Astrocyte of the cerebellum (primary cell): ENCODE data around the gene NECTIN3.

Experiments used
- DNase-seq: peaks from one replicate; pipeline ENCODE4 v3.0.0-alpha.2; 2011; ENCODE audit warnings: low read depth
- H3K4me3 ChIP-seq: 2 replicates; pipeline ENCODE4 v1.5.1; 2011; ENCODE audit warnings: mild to moderate bottlenecking, low read depth, low read length, moderate library complexity
- CTCF ChIP-seq: IDR thresholded peaks from 2 replicates; pipeline ENCODE4 v1.5.1; 2012; ENCODE audit warnings: low read length, low read depth, moderate library complexity, mild to moderate bottlenecking; ENCODE audit errors: missing control alignments
- in situ Hi-C: cut with HindIII; loops from 2 replicates; pipeline ENCODE4 v1.10.0; 2017; ENCODE audit warnings: low sequenced_read_pairs

Gene NECTIN3

GRCh38 chr3:111071257-111072030 is at the start of gene NECTIN3:
Gene NECTIN3, plus strand, starts transcription at chr3:111071816. Its CDS starts 202 bp downstream, at chr3:111072018.
- no peak for TF ChIP-seq CTCF
- DNase-seq: peak; percentile 97
- peak within 1 kb of the TSS; percentile 78 for H3K4me3 ChIP-seq
- in situ Hi-C loops: loop anchor here (5.0 kb wide), 1 partner anchor 101 kb away; no protein-coding TSS in a partner anchor

- in situ Hi-C loops: no loop called here
- no peak for DNase-seq
- TF ChIP-seq CTCF: no peak
- no peak overlapping the region for H3K4me3 ChIP-seq
These were observed 43.7 kb upstream of the NECTIN3 start for GRCh38 chr3:111027868-111028267.

GRCh38 chr3:111031538-111031937 is 40.1 kb upstream of the NECTIN3 start:
- no peak for TF ChIP-seq CTCF
- in situ Hi-C loops: no loop called here
- no peak overlapping the region for H3K4me3 ChIP-seq

GRCh38 chr3:111032677-111033076 is 38.9 kb upstream of the NECTIN3 start:
- DNase-seq: no peak
- in situ Hi-C loops: no loop called here
- no peak for TF ChIP-seq CTCF
- no peak overlapping the region for H3K4me3 ChIP-seq

More at GRCh38 chr3:111031538-111031937, 40.1 kb upstream of the NECTIN3 start:
- DNase-seq: no peak

GRCh38 chr3:111033470-111034050 is 38.1 kb upstream of the NECTIN3 start:
- no peak overlapping the region for H3K4me3 ChIP-seq
- in situ Hi-C loops: no loop called here
- TF ChIP-seq CTCF: no peak
- no peak for DNase-seq

GRCh38 chr3:111035316-111035715 is 36.3 kb upstream of the NECTIN3 start:
- DNase-seq: no peak
- in situ Hi-C loops: no loop called here
- TF ChIP-seq CTCF: no peak
- no peak overlapping the region for H3K4me3 ChIP-seq
